ENCODE data around the gene ENPP6. TPM values are rescaled to one million over a fixed set of nuclear protein-coding genes. Genes with fewer than 3 reads are reported as not detected.

ENPP6 gene
- polyA plus RNA-seq, 2 of the 4 experiments (the other 2 are of a cell fraction) = not detected

GRCh38 chr4:184114431-184114830 lies 103.2 kb downstream of the ENPP6 start:
- no peak overlapping the region for H3K4me3 ChIP-seq
- WGBS (ENCODE audit: missing lambda C conversion rate) = 59% methylated on average over 8 of the region's 8 CpGs
- ATAC-seq = peak; percentile 59 to 74; a peak in 5 of 6 replicates
- ChIA-PET POLR2A (interaction anchor here (0.6 kb wide), 1 partner anchor 707 kb away, joined by 3 read pairs; no protein-coding TSS in a partner anchor), CTCF (interaction anchor here (0.6 to 1.6 kb wide), 6 partner anchors 14 to 610 kb away, joined by 3 to 6 read pairs (median 4); no protein-coding TSS in a partner anchor)
- TF ChIP-seq ZC3H11A (IDR thresholded peaks at IDR 0.05) (no peak), E2F6 (IDR thresholded peaks at IDR 0.05; ENCODE audit: borderline replicate concordance, low read depth) (no peak), GATA3 (IDR thresholded peaks at IDR 0.05; ENCODE audit: borderline replicate concordance) (no peak), RFX5 (IDR thresholded peaks at IDR 0.05) (no peak), PHF8 (IDR thresholded peaks at IDR 0.05; ENCODE audit: borderline replicate concordance, low read depth) (no peak), NFE2L2 (conservative IDR thresholded peaks at IDR 0.05; ENCODE audit: low read length) (no peak), HOXA7 (CRISPR knock-in tag; IDR thresholded peaks at IDR 0.05) (no peak), HOXB13 (CRISPR knock-in tag; IDR thresholded peaks at IDR 0.05; ENCODE audit: low read depth) (no peak), TP53 (CRISPR knock-in tag; IDR thresholded peaks at IDR 0.05) (no peak), EHMT2 (IDR thresholded peaks at IDR 0.05; ENCODE audit: low read depth) (no peak), JUN (IDR thresholded peaks at IDR 0.05) (no peak), REST (IDR thresholded peaks at IDR 0.05) (no peak), CTCF (IDR thresholded peaks at IDR 0.05) (no peak), FOSL2 (IDR thresholded peaks at IDR 0.05) (no peak), FOSL2 (CRISPR knock-in tag; IDR thresholded peaks at IDR 0.05) (no peak), KDM5A (IDR thresholded peaks at IDR 0.05) (no peak), CBX8 (IDR thresholded peaks at IDR 0.05) (no peak), ELK1 (IDR thresholded peaks at IDR 0.05; ENCODE audit: low read depth, low read length) (no peak), NPAS2 (CRISPR knock-in tag; IDR thresholded peaks at IDR 0.05; ENCODE audit: borderline replicate concordance) (no peak)
- no peaks in the 10 kb centered on the region for H3K9me3 ChIP-seq
- peak; percentile 7 to 14 for DNase-seq (ENCODE audit: low read depth in 1 of 2, low spot score in 1 of 2)
- no peak overlapping the region for H3K4me2 ChIP-seq
- H3K27ac ChIP-seq = no peak overlapping the region
- no peaks in the 10 kb centered on the region for H3K4me1 ChIP-seq
- FAIRE-seq = no peak

GRCh38 chr4:184112006-184112550 lies 105.6 kb downstream of the ENPP6 start:
- CTCF ChIA-PET = no interaction called here
- FAIRE-seq = no peak
- TF ChIP-seq BHLHE40 (IDR thresholded peaks at IDR 0.05; ENCODE audit: low read depth, low read length) (no peak), HMGXB4 (CRISPR knock-in tag; IDR thresholded peaks at IDR 0.05; ENCODE audit: borderline replicate concordance) (no peak), POLR2AphosphoS2 (conservative IDR thresholded peaks at IDR 0.05; ENCODE audit: low read length) (no peak), RNF2 (IDR thresholded peaks at IDR 0.05; ENCODE audit: borderline replicate concordance, low read depth) (no peak), FOSB (CRISPR knock-in tag; IDR thresholded peaks at IDR 0.05) (no peak), PBX3 (IDR thresholded peaks at IDR 0.05) (no peak), CEBPB (IDR thresholded peaks at IDR 0.05) (no peak), CBX8 (IDR thresholded peaks at IDR 0.05) (no peak), NPAS2 (CRISPR knock-in tag; IDR thresholded peaks at IDR 0.05; ENCODE audit: borderline replicate concordance) (no peak), CHD2 (IDR thresholded peaks at IDR 0.05; ENCODE audit: low read length, partially characterized antibody) (no peak), MAX (IDR thresholded peaks at IDR 0.05) (no peak), HOXB13 (CRISPR knock-in tag; IDR thresholded peaks at IDR 0.05; ENCODE audit: low read depth) (no peak)

More at GRCh38 chr4:184112006-184112550, 105.6 kb downstream of the ENPP6 start:
- H3K4me3 ChIP-seq = no peak overlapping the region
- H3K27ac ChIP-seq = no peak overlapping the region
- ATAC-seq (no peak), DNase-seq (ENCODE audit: low read depth in 1 of 2, low spot score in 1 of 2) (no peak)
- H3K4me2 ChIP-seq = no peak overlapping the region
- WGBS (ENCODE audit: missing lambda C conversion rate) = 77% methylated on average over 11 of the region's 13 CpGs
- no peaks in the 10 kb centered on the region for H3K4me1 ChIP-seq
- POLR2A ChIA-PET = no interaction called here
- no peaks in the 10 kb centered on the region for H3K9me3 ChIP-seq
